HG02981 (cell line): Measurements from ENCODE around the gene MYRF.
A peak's percentile ranks its signal among the peaks of the same experiment; 100 is the strongest.

ENCODE experiments used
- ATAC-seq: cut with Tn5 transposase; IDR thresholded peaks from one replicate; pipeline ENCODE4 v1.9.1; 2021; ENCODE audit warnings: mild to moderate bottlenecking, moderate library complexity; ENCODE audit not compliant: unreplicated experiment

The MYRF gene

DNA sequence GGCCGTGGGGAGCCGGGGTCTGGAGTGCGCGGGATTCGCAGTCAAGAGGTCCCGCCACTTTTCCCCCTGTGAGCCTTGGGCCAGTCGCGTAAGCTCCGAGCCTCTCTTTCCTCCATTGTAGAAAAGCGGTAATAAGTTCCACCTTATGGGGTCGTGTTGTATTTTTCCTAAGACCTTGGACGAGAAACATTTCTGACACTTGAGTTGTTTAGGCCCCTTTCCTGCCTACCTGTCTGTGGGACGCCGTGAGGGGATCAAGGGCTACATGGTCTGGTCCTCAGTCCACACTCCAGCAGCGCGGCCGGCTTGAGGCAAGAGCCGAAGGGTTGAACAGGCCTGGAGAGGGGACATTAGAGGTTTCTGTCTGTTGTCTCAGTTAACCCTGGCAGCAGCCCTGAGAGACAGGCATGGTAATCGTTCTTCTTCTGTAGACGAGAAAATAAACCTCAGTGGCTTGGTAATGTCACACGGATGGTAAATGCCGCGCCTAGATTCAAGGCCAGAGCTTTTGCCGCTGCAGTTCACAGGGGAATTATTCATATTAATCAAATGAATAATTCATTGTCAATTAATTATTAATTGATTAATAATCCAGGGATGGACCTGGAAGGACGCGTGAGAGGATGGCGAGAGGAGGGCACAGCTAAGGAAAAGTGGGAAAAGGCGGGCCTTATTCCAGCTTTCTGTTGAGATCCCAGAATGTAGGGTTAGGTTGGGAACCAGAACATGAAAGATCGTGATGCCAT, 40.8 kb downstream of the MYRF start:
- ATAC-seq, result peak; percentile 19

DNA sequence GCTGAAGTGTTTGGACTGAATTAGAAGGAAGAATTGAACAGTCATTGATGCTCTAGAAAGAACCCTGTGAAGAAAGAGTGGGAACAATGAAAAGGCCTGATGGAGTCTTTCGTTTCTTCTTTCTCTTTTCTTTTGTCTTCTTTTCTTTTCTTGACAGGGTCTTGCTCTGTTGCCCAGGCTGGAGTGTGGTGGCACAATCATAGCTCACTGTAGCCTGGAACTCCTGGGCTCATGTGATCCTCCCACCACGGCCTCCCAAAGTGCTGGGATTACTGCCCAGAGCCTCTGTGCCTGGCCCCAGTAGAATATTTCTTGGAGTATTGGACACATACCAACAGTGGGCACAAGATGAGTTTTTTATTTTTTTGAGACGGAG, 41.4 kb downstream of the MYRF start:
- no peak for ATAC-seq

DNA sequence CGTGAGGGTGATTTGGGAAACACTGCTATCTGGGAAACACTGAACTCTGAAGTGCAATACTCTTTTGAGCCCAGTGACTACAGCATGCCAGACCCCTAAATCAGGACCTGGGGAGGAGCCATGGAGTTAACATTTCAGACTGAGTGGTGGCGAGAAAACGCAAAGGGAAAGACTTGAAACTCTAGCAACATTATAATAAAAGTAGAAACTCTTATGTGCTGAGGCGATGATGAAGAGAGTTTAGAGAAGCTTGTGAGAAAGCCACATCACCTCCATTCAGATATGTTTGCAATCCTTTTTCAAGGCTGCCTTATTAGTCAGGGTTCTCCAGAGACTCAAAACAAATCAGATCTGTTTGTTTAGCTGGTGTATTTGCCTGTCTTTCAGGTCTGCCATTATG, 42.1 kb downstream of the MYRF start:
- ATAC-seq, result no peak

DNA sequence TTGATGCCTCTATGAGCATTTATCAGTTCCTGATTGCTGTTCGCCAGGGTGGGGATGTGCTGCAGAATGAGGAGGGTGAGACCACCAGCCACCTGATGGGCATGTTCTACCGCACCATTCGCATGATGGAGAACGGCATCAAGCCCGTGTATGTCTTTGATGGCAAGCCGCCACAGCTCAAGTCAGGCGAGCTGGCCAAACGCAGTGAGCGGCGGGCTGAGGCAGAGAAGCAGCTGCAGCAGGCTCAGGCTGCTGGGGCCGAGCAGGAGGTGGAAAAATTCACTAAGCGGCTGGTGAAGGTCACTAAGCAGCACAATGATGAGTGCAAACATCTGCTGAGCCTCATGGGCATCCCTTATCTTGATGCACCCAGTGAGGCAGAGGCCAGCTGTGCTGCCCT, 43.0 kb downstream of the MYRF start:
- no peak for ATAC-seq

DNA sequence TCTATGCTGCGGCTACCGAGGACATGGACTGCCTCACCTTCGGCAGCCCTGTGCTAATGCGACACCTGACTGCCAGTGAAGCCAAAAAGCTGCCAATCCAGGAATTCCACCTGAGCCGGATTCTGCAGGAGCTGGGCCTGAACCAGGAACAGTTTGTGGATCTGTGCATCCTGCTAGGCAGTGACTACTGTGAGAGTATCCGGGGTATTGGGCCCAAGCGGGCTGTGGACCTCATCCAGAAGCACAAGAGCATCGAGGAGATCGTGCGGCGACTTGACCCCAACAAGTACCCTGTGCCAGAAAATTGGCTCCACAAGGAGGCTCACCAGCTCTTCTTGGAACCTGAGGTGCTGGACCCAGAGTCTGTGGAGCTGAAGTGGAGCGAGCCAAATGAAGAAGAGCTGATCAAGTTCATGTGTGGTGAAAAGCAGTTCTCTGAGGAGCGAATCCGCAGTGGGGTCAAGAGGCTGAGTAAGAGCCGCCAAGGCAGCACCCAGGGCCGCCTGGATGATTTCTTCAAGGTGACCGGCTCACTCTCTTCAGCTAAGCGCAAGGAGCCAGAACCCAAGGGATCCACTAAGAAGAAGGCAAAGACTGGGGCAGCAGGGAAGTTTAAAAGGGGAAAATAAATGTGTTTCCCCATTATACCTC, 43.6 kb downstream of the MYRF start:
- ATAC-seq, result no peak

DNA sequence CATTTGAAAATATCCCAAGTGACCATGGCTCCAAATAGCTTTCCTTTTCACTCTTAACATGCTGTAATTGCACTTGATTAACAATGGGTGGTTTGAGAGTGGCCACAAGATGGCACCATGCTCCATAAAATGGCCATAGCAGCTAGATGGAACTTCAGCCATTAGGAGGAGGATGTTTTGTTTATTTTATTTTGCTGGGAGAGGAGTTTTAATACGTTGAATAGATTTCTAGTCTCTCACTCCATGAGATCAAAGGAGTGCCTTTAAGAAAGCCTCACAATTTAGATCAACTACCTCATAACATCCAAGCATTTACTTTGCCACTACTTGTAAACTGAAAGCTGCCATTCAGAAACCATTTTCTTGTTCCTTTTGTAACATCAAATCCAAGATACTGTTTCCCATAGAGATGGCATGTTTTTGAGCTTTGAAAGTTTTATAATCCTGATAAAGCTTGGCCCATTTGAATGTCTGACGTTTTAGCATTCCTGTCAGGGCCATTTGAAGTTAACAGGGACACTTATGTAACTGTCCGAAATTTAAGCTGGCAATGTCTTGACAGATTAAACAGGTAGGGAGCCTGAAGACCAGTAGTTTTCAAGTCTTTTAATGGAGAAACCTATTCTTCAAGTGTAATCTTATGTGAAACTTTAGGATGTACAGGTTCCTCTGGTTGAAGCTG, 45.0 kb downstream of the MYRF start:
- ATAC-seq, result no peak

DNA sequence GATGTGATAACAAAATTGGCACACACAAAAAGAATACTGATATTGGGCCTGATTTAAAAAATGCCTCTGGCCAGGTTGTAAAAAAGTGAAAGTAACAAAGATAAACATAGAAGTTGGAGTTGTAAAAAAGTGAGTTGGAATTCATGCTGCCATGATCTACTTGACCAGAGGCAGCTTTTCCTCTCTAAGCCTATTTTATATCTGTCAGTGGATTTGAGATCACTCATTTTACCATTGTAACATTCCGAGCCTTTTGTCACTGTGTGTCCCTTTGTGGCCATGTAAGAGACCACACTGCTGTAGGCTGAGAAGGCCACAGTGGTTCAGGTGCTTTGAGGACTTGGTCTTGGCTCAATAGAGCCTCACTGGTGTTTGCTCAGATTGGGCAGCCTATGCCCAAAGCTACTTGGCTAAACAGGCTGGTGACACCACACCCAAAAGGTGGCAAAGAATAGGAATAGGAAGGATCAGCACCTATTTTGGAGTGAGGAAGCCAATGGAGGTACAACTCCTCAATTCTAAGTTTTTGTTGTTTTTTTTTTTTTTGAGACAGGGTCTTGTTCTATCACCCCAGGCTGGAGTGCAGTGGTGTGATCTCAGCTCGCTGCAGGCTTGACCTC, 47.3 kb downstream of the MYRF start:
- no peak for ATAC-seq

DNA sequence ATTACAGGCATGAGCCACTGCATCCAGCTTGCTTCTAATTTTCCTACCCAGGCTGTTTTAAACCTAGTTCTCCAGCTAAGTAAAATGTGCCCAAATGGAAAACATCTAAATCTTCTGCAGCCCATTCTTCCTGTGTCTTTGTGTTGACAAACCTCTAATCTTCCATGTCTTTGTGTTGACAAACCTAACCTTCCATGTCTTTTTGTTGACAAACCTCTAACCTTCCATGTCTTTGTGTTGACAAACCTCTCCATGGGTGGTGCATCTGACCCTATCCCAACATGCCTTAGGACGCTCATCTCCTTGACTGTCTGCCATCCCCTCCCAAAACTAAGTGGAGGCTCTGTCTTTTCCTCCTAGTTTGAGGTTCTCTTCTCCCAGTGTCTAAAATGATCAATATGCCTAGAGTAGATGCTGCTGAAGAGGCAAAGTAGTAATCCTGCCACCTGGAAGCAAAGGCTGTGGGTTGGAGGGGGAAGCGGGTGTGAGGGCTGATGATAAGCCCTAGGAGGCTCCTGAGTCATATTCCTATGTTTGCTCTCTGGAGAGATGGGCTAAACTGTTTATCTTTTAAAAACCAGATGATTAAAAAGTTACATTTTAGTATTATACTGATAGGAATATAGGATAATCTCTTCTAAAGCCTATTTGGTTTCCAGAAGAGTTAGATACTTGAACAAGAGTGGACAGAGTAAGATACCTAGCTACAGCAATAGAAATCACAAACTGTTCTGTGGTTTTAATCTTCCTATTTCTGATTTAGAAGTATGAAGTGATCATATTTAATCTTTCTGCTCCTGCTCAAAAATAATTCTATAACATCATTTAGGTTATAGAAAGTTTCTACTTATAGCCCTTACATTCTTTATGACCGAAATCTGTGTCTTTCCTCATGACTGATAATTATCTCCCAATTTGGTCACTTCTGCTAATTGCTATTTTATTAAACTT, 48.2 kb downstream of the MYRF start:
- no peak for ATAC-seq

DNA sequence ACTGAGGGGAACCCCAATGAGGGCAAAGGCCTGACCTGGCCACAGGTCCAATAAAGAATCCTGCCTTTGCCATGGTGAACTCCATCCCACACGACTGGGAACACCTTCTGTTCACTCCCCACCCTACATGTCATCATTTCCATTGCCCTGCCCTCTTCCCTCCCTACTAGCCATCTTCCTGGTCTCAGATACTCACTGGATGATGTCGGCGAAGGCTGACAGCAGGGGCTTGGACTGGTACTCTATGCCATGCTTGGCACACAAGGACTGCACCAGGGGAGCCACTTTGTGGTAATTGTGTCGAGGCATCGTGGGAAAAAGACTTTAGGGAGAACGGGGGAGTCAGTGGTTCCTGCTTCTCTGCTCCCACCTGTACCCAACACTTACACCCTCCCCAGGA, 50.2 kb downstream of the MYRF start:
- no peak for ATAC-seq

DNA sequence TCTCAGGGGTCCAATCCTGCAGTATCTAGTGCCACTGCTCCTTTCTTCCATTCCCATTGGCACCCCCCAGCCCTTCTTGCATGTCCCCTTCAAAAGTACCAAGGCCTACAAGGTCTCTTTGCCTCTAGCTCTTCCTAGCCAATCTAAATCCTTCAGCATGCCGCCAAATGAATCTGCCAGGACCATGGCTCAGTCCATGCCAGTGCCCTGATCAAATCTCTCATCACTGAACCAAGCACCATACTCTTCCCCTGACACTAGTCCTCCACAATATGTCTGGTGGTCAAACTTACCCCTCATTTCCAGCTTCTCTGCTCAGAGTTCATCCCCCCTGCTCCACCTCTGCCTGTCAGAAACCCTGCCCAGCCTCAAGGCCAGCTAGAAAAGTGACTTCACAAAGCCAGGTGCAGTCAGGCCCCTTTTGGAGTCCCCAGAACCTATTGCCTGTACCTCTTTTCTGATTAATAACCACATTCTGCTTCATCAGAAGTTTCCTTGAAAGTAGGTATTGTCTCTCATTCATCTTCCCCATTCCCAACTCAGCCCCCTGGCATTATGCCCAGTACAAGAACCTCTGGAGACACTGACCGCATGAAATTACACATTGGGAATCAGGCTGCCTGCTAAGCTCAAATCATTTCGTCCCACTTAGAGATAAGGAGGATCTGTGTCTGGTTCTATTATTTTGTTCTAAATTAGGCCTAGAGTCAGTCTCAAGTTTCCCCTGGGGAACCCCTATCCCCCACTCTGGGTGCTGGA, 51.6 kb downstream of the MYRF start:
- ATAC-seq, result no peak

DNA sequence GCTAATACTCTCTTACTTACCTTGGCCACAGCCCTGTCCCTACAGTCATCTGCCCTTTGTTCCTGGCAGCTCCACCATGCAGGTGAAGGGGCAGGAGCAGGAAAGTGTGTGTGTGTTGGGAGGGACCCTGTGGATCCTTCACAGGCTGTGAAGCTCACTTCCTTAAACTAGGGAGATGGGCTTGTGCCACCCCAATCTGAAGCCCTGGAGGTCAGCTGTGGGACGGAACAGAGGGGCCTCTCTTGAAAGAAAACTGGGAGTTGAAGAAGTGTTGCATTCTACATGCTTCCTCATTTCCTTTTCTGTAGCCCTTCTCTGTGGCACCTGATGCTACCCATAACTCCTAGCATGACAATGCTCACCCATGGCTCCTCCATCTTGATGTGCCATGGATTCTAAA, 52.7 kb downstream of the MYRF start:
- ATAC-seq, result no peak

DNA sequence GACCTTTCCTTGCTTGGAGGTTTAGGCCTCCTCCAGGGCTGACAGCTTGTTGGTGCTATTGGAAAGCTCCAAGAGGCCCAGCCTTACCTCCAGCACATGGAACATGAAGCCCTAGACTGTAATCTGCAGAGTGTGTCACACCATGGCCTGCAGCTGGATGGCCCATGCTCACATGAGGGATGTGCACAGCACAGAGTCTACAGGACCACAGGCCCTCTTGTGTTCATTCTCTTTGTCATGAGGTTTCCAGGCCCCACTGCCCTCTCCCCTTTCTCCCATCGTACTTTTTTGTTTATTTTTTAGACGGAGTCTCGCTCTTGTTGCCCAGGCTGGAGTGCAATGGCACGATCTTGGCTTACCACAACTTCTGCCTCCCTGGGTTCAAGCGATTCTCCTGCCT, 54.3 kb downstream of the MYRF start:
- no peak for ATAC-seq

DNA sequence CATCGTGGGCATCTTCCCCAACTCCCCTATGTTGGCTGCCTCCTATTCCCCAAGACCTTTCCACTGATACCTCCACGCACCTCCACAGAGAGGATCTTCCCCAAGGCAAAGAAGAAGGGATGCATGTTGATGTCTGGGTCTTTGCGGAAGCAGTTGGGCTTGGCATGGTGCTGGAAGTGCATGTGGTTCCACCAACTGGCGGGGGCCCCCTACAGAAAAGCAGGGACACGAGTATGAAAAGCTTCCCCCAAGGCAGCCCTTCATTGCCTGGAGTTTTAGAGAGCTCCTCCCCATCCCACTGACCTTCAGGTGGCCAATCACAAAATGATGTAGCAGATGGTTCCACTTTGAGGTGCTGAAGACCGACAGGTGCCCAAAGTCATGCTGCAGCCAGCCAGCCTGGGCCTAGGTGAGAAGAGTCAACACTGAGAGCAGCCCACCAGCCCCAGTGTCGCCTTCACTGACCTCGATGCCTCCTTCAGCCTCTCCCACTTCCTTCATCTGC, 58.3 kb downstream of the MYRF start:
- no peak for ATAC-seq

DNA sequence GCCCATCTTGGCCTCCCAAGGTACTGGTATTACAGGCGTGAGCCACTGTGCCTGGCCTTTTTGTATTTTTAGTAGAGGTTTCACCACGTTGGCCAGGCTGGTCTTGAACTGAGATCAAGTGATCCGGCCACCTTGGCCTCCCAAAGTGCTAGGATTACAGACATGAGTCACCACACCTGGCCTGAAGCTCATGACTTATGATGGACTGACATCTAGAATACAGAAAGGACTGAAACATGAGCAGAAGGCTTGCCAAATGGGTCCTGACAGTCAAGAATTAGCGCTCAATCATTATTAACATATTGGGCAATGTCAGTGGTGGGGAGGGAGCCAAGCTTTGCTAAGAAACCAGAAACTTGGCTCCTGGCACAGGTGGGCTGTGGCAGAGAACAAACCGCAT, 59.4 kb downstream of the MYRF start:
- no peak for ATAC-seq

DNA sequence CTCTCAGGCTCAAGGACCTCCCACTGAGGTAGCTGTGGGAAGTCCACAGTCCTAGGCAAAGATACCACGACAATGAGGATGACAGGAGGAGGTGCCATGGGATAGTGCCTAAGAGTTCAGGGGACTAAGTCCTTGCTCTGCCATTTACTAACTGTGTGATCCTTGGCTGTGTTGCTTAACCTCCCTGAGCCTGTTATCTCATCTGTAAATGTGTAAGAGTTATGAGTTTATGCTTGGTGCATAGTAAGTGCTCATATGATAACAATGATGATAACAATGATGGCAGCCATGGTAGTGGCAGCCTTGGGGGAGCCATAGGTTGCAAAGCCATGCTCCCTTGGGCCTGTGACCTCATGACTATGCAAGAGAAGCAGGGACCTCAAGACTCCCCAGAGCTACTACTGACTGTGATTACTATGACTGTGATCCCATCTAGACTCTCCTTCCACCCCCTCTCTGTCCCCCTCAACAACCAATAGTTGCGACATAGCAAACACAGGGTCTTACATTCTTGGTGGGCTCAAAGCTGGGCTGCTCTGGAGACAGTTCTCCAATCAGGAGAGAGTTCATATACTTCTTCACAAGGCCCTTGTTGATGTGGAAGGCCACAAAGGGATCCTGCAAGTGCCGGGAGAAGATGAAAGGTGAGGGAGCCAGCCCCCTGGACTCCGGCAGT, 60.4 kb downstream of the MYRF start:
- no peak for ATAC-seq

DNA sequence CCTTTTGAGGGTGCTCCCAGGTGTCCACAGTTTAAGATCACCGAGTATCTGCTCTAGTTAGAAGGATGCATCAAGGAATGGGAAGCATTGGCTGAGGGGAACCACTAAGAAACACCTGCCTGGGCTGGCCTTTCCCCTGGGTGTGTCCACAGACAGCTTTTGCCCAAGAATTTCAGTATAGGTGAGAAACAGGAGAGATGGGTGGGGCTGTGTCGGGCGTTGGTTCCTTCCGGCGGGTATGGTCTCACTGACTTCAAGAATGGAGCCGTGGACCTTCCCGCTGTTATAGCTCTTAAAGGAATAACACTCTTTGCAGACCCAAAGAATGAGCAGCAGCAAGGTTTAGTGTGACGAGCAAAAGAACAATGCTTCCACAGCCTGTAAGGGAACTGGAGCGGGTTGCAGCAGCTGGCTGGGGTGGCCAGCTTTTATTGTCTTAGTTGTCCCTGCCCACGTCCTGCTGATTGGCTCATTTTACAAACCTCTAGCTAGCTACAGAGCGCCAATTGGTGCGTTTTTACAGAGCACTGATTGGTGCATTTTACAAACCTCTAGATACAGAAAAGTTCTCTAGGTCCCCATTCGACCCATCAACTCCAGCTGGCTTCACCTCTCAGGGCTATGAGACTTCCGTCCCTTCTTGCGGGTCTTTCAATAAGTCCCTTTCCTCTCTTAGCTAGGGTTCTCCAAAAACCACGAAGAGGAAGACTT, 62.0 kb downstream of the MYRF start:
- ATAC-seq, result no peak

DNA sequence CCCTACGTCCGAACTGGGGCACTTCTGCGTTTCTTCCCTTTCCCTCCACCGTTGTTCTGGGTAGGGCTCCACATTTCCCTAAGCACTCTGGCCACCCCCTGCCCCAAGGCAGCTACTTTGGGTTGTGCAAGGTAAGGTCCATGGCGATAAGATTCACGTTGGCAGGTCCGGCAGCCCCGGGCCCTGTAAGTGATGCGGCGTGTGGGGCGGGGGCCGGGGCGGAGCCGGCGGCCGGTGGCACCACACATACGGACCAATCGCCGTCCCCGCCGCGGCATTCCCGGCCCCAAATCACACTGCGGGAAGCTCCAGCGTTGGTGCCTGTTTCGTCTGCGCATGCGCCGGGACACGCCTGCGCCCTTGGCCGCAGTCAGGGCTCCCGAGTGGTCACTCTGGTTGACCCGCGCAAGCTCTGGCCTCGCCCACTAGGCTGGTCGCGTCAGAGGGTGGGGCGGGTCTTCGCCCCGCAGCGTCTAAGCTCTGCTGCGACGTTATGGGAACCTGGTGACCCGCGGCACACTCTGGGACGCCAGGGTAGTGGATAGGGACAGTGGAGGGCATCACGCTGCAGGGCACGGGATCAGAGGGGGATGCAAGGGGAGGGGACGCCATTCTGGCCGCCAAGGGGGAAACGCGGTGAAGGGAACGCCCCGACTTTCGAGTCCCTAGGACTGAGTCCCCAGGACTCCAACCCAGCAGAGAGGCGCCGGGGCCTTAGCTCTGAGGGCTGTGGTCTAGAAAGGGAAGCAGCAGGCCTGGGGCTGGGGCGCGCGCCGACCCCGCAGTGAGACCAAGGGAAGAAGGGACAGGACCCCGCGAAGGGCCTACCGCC, 62.7 kb downstream of the MYRF start:
- ATAC-seq, result peak; percentile 46
